Gastrocnemius medialis (tissue), 4 donors: Measurements from ENCODE around the gene HCN1. TPM values are rescaled to one million over a fixed set of nuclear protein-coding genes. Genes with fewer than 3 reads are reported as not detected.
A peak's percentile ranks its signal among the peaks of the same experiment; 100 is the strongest.

ENCODE experiments used
- ATAC-seq, 2 donors: fragments of 150-250 bp; one replicate each; pipeline ENCODE4 v1.9.1; 2016
- DNase-seq, 2 donors: peaks; one replicate each; pipeline ENCODE4 v3.0.0-alpha.2; 2019
- H3K27ac ChIP-seq, 4 donors: fragments of 200-600 bp; sonication (generic); 1 replicate in 1 of 4; 2 replicates in 3 of 4; pipeline ENCODE4 v1.5.1; 2016 to 2018; ENCODE audit warnings: mild to moderate bottlenecking in 2 of 4, moderate library complexity in 1 of 4
- H3K27me3 ChIP-seq, 3 donors: fragments of 200-600 bp; sonication (generic) in 2 of 3; 1 replicate in 1 of 3; 2 replicates in 2 of 3; pipeline versions ENCODE4 v1.5.1 to v1.6.0; 2016 to 2019; ENCODE audit warnings: mild to moderate bottlenecking in 1 of 3, moderate library complexity in 1 of 3
- H3K36me3 ChIP-seq, 2 donors: fragments of 200-600 bp; sonication (generic) in 1 of 2; one replicate each; pipeline ENCODE4 v1.5.1; 2017 to 2018
- H3K4me1 ChIP-seq, 2 donors: fragments of 200-600 bp; sonication (generic) in 1 of 2; one replicate each; pipeline ENCODE4 v1.5.1; 2016 to 2017; ENCODE audit warnings: mild to moderate bottlenecking in 2 of 2
- H3K4me3 ChIP-seq, 4 donors: fragments of 200-600 bp; sonication (generic) in 3 of 4; 1 replicate in 1 of 4; 2 replicates in 3 of 4; pipeline ENCODE4 v1.5.1; 2016 to 2019; ENCODE audit warnings: mild to moderate bottlenecking in 2 of 4
- H3K9me3 ChIP-seq, 3 donors: fragments of 200-600 bp; sonication (generic) in 2 of 3; 1 replicate in 1 of 3; 2 replicates in 2 of 3; pipeline ENCODE4 v1.5.1; 2016 to 2019
- CTCF ChIP-seq, 5 experiments: fragments of 450-650 bp in 3 of 5; fragments of 200-600 bp in 2 of 5; sonication (generic) in 2 of 5; IDR thresholded peaks in 4 of 5; conservative IDR thresholded peaks in 1 of 5; 1 replicate in 4 of 5; 2 replicates in 1 of 5; pipeline ENCODE4 v1.5.1; 2016 to 2019; ENCODE audit warnings: antibody characterized with exemption in 5 of 5, mild to moderate bottlenecking in 3 of 5, moderate library complexity in 3 of 5
- POLR2A ChIP-seq, 2 donors: fragments of 450-650 bp; IDR thresholded peaks; one replicate each; pipeline ENCODE4 v1.6.1; 2017; ENCODE audit warnings: antibody characterized with exemption in 2 of 2, mild to moderate bottlenecking in 2 of 2, moderate library complexity in 2 of 2
- in situ Hi-C, 4 donors: fragments of 200-750 bp; cut with MboI; loops; one replicate each; pipeline versions ENCODE4 v1.15.0 to v1.8.0; 2017; ENCODE audit warnings: low sequenced_read_pairs in 4 of 4
- intact Hi-C: fragments of 100-400 bp; cut with DNase I; formaldehyde crosslinking; loops from one replicate; pipeline ENCODE4 v1.15.1; 2023; ENCODE audit warnings: low total_unique reads
- total RNA-seq, 4 donors: library from RNA; depleted of rRNA; stranded (reverse); fragments of >200 nt; gene quantifications; one replicate each; pipeline versions ENCODE4 v1.1.0 to v1.2.3, GENCODE V29; 2016

The HCN1 gene
- total RNA-seq, 4 donors from 2014 or later = 0.02 to 0.47 (median 0.20) TPM

- peaks cover 0 to 11% of the 10 kb centered on the region in 2 donors for H3K4me1 ChIP-seq
- ATAC-seq (no peak), DNase-seq (no peak)
- H3K27me3 ChIP-seq = peaks cover 0 to 14% (median 0%) of the 10 kb centered on the region in 3 donors
- H3K4me3 ChIP-seq = no peak overlapping the region
- in situ Hi-C loops (no loop called here), intact Hi-C loops (loop anchor here (2.0 kb wide), 1 partner anchor 658 kb away; no protein-coding TSS in a partner anchor)
- no peak overlapping the region for H3K27ac ChIP-seq
- H3K9me3 ChIP-seq = no peaks in the 10 kb centered on the region
- H3K36me3 ChIP-seq = no peaks in the 10 kb centered on the region
- no peak for TF ChIP-seq CTCF (IDR thresholded peaks at IDR 0.05 in 4 of 5, conservative IDR thresholded peaks at IDR 0.05 in 1 of 5)
- TF ChIP-seq POLR2A (IDR thresholded peaks at IDR 0.05) = no peak
These were observed 1.0 kb upstream of the HCN1 start for GRCh38 chr5:45697201-45697600.

- intact Hi-C loops (loop anchor here (2.0 kb wide), 1 partner anchor 657 kb away; no protein-coding TSS in a partner anchor), in situ Hi-C loops (no loop called here)
- H3K27ac ChIP-seq = no peak overlapping the region
These were observed 400 bp downstream of the HCN1 start for GRCh38 chr5:45695804-45696156.

GRCh38 chr5:45694971-45695803, 993 bp downstream of the HCN1 start:
- no peak overlapping the region for H3K27ac ChIP-seq
- intact Hi-C loops = no loop called here
- peaks cover 0 to 14% (median 0%) of the 10 kb centered on the region in 3 donors for H3K27me3 ChIP-seq
- in situ Hi-C loops = no loop called here
- peak in 1 of 2 donors; percentile 23 for ATAC-seq
- H3K4me3 ChIP-seq = peak overlapping the region; percentile 39 to 56 (median 53)
- no peaks in the 10 kb centered on the region for H3K36me3 ChIP-seq
- DNase-seq = no peak
- H3K4me1 ChIP-seq = peaks cover 0 to 11% of the 10 kb centered on the region in 2 donors
- no peaks in the 10 kb centered on the region for H3K9me3 ChIP-seq
- TF ChIP-seq POLR2A (IDR thresholded peaks at IDR 0.05) = no peak
- no peak for TF ChIP-seq CTCF (IDR thresholded peaks at IDR 0.05 in 4 of 5, conservative IDR thresholded peaks at IDR 0.05 in 1 of 5)

More at GRCh38 chr5:45695804-45696156, 400 bp downstream of the HCN1 start:
- H3K9me3 ChIP-seq = no peaks in the 10 kb centered on the region
- TF ChIP-seq POLR2A (IDR thresholded peaks at IDR 0.05) = no peak
- no peak for TF ChIP-seq CTCF (IDR thresholded peaks at IDR 0.05 in 4 of 5, conservative IDR thresholded peaks at IDR 0.05 in 1 of 5)
- no peaks in the 10 kb centered on the region for H3K36me3 ChIP-seq
- peak; percentile 19 to 23 for ATAC-seq
- peak overlapping the region; percentile 39 to 56 (median 53) for H3K4me3 ChIP-seq
- peaks cover 0 to 14% (median 0%) of the 10 kb centered on the region in 3 donors for H3K27me3 ChIP-seq
- DNase-seq = no peak
- peaks cover 0 to 11% of the 10 kb centered on the region in 2 donors for H3K4me1 ChIP-seq

- Histone ChIP-seq H3K4me3 (peak overlapping the region in 3 of 4 donors; percentile 51 to 56 (median 55)), H3K27ac (no peak overlapping the region), H3K27me3 (peaks cover 0 to 14% (median 0%) of the 10 kb centered on the region in 3 donors), H3K4me1 (peaks cover 0 to 11% of the 10 kb centered on the region in 2 donors), H3K9me3 (no peaks in the 10 kb centered on the region), H3K36me3 (no peaks in the 10 kb centered on the region)
- in situ Hi-C loops (no loop called here), intact Hi-C loops (no loop called here)
- DNase-seq (no peak), ATAC-seq (no peak)
- TF ChIP-seq POLR2A (IDR thresholded peaks at IDR 0.05) = no peak
- TF ChIP-seq CTCF (IDR thresholded peaks at IDR 0.05 in 4 of 5, conservative IDR thresholded peaks at IDR 0.05 in 1 of 5) = no peak
These were observed 1.8 kb downstream of the HCN1 start for GRCh38 chr5:45694255-45694814.
